Mammary epithelial cell (primary cell): Measurements from ENCODE around the gene MORN1.

Experiments
- CTCF ChIP-seq, 2 donors: IDR thresholded peaks in 1 of 2; conservative IDR thresholded peaks in 1 of 2; 2 replicates each; pipeline ENCODE4 v1.5.1; 2011 to 2012; ENCODE audit warnings: inconsistent platforms in 2 of 2, low read length in 2 of 2, mild to moderate bottlenecking in 2 of 2, control low read depth in 1 of 2, low read depth in 1 of 2; ENCODE audit not compliant: insufficient read depth in 1 of 2; ENCODE audit errors: extremely low read depth in 1 of 2
- EZH2 ChIP-seq: IDR thresholded peaks from 2 replicates; pipeline ENCODE4 v1.6.1; 2012; ENCODE audit warnings: low read length, inconsistent platforms, borderline replicate concordance

DNA sequence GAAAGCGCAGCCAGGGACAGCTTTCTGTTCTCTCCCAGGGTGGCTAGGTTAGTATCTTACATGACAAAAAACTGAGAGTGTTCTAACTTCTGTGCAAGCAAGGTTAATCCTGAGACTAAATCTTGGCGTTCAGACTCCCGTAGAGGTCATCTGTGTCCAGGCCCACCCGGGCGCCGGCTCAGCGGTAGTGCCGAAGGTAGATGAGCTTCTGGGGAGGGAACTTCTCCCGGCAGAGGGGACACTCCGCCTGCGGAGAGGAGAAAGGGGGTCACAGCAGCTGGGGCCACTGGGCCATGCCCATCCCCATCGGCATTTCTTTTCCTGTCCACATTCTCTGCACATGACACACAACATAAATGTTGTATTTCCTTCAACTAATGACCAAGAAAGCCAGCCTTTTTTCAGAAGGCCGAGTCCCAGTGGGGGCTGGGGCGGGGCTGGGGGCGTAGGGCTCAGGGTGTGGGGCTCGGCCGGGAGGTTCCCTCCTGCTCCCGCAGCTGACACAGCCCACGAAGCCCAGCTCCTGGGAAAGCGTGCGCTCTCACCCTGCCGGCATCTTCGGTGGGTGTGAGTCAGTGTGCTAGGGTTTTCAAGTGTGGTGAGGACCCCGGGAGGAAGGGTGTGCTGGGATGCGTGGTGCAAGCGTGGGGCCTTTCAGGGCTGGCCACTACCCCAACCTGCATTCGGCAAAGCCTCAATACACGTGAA is 14.4 kb upstream of the MORN1 start:
- TF ChIP-seq CTCF (conservative IDR thresholded peaks at IDR 0.05 in 1 of 2, IDR thresholded peaks at IDR 0.05 in 1 of 2; ENCODE audit: extremely low read depth in 1 of 2, insufficient read depth in 1 of 2, low read depth in 1 of 2, low read length in 2 of 2) (no peak), EZH2 (no peak)
